Myocyte (in vitro differentiated cells): ENCODE measurements around the gene IKBKG. TPM values are rescaled to one million over a fixed set of nuclear protein-coding genes. Genes with fewer than 3 reads are reported as not detected.
A peak's percentile ranks its signal among the peaks of the same experiment; 100 is the strongest.
"Not testable (repeated sequence)": the region's sequence is repeated elsewhere in the genome, so short reads cannot be mapped to it uniquely, and the experiment has no call there.

Experiments
- DNase-seq: peaks from one replicate; pipeline ENCODE4 v3.0.0-alpha.2; 2012; ENCODE audit warnings: low read depth
- total RNA-seq: library from RNA; depleted of rRNA; stranded (reverse); fragments of >200 nt; gene quantifications from 2 replicates; pipeline ENCODE4 v1.2.3, GENCODE V29; 2014

IKBKG gene
- total RNA-seq, 1 donor from 2014 or later: 14.0 TPM

GRCh38 chrX:154525606-154526490, 21.6 kb upstream of the IKBKG start:
- DNase-seq: no peak

- DNase-seq: peak; percentile 79
Measured at GRCh38 chrX:154526901-154527675, 20.3 kb upstream of the IKBKG start.

GRCh38 chrX:154529206-154529612, 18.2 kb upstream of the IKBKG start:
- no peak for DNase-seq

DNA sequence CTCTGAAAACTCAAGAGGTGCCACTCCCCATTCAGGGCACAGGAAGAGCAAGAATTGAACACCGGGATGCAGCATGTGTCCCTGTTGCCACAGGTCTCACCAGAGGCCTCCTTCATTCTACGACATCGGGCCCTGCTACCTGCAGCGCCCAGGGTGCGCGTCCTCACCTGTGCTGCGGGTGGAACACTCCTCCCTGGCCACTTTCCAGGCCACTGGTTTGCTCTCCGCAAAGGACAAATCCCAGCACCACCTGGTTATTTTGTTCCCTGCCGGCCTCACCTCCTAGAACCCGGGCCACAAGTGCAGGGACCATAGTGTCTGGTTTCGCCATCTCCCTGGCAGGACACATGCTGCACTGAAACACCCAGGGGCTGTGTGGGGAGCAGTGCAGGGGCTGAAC, 17.1 kb upstream of the IKBKG start:
- DNase-seq: no peak

DNA sequence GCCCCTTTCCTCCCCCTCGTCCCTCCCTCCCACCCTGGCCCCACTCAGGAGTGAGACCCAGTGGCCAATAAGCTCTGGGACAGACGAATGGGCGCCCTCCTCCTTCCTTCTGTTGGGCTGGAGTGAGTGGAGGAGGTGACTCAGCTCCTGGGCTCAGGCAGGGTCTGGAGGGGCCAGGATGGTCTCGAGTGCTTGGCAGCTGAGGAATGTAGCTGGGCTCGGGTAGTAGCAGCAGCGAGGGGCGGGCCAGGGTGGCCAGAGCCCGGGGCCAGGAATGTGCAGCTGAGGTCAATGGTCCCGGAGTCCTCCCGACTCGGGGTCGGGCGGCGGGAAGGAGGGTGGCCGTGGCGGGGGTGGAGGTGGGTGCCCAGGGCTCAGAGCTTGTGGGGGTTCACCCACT, 15.8 kb upstream of the IKBKG start:
- peak; percentile 66 for DNase-seq

DNA sequence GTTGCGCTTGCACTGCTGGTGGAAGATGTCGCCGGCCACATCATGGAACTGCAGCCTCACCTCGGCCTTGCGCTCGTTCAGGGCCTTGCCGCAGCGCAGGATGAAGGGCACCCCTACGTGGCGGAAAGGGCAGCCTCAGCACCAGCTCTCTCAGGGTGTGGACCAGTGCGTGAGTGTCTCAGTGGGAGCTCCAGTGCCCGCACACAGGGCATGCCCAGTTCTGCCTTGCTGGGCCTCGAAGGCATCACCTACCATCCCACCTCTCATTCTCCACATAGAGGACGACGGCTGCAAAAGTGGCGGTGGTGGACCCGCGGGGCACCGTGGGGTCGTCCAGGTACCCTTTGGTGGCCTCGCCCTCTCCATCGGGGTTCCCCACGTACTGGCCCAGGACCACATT, 14.7 kb upstream of the IKBKG start:
- no peak for DNase-seq

DNA sequence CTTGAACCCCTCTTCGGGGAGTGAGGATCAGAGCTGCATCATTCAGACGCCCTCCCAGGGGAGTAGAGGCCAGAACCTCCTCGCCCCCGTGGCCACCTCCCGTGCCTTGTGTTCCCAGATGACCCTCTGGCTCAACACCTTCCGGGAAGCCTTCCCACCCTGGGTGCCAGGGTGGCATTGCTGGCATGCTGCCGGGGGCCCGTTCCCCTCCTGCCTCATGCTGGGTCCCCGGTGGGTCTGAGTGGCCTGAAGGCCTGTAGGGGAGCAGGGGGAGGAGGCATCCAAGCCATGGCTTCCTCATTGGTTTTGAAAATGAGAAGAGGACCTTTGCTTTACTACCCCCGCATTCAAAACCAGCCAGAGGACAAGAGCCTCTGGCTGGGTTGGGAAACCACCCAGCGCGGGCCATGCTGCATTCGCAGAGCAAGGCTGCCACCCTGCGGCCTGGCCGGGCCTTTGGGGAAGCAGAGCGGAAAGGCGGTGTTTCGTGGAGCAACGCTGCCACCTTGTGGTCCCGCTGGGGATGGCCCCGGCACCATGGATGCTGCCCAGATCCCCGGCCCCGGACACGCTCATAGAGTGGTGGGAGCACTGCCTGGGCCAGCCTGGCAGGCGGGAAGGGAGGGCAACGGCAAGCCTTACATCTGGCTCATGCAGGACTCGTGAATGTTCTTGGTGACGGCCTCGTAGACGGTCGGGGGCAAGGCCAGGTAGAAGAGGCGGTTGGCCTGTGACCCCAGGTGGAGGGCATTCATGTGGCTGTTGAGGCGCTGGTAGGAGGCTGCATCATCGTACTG, 12.7 kb upstream of the IKBKG start:
- DNase-seq: peak; percentile 79

GRCh38 chrX:154535892-154536291, 11.5 kb upstream of the IKBKG start:
- no peak for DNase-seq

DNA sequence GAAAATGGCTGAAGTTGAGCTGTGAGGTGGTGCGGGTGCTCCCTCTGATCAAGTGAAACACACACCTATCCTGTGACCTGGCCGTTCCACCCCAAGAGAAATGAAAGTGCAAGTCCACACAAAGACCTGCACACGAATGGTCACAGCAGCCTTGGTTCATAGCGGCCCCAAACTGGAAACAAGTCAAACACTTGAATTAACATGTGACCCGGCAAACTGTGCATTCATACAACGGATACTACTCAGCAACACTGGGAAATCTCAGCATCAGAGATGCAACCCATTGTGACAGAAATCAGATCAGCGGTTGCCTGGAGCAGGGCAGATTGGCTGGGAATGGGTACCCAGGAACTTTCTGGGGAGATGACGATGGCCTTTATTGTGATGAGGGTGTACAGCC, 8.3 kb upstream of the IKBKG start:
- no peak for DNase-seq

DNA sequence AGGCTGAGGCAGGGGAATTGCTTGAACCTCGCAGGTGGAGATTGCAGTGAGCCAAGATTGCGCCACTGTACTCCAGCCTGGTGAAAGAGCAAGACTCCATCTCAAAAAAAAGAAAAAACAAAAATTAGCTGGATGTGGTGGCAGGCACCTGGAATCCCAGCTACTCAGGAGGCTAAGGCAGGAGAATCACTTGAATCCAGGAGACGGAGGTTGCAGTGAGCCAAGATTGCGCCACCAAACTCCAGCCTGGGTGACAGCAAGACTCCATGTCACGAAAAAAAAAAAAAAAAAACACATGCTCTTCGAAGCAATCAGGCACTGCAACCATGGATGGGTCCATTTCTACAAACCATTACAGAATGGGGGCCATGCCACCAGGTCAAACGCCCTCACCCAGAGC, 7.1 kb upstream of the IKBKG start:
- DNase-seq: not testable (repeated sequence)

DNA sequence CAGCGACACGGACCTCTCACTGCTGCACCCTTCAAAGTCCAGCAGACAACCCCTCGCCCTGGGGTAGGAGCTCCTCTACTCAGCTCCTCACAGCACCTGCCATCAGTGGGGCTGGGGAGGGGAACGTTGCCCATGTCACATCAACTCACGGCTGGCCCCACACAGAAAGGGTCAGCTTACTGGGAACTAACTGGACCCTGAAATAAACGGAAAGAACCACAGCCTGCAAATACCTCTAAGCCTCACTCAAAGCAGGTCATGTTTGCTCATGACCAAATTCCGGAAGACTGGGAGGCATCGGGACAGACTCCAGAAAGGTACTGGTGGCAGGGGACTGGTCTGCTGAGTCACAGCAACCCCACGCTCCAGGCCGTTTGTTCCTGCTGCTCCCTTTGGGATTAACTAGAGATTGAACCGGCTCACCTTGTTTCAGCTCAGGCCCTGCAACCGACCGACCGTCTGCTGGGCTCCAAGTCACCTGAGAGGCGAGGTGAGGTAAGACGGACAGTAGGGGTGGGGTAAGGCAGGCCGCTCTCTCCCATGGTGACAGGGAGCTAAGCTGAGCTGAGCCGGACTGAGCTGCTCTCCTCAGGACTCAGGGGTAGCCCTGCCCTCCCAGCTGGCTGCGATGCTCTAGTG, 6.4 kb upstream of the IKBKG start:
- DNase-seq: no peak

- DNase-seq: no peak
Measured at GRCh38 chrX:154541589-154541895, 5.9 kb upstream of the IKBKG start.

- peak; percentile 80 for DNase-seq
Measured at GRCh38 chrX:154541896-154542722, 5.3 kb upstream of the IKBKG start.

- DNase-seq: no peak
Measured at GRCh38 chrX:154542723-154543424, 4.5 kb upstream of the IKBKG start.

- no peak for DNase-seq
Measured at GRCh38 chrX:154545673-154546274, 1.6 kb upstream of the IKBKG start.

GRCh38 chrX:154546354-154547244, 821 bp upstream of the IKBKG start, which contains the start of gene G6PD:
G6PD (minus strand) TSS chrX:154546846; CDS start chrX:154546155, 691 bp downstream.
- DNase-seq: peak; percentile 55

- DNase-seq: no peak
Measured at GRCh38 chrX:154548028-154548316, 552 bp downstream of the IKBKG start.

- no peak for DNase-seq
Measured at GRCh38 chrX:154549766-154550165, 2.3 kb downstream of the IKBKG start.
